COLO668 (cell line): Measurements from ENCODE around the gene NEK10.

Experiments used
- DNase-seq: peaks from one replicate; lab custom pipeline; 2025; ENCODE audit not compliant: unreplicated experiment; lab: John Stamatoyannopoulos, UW

The NEK10 gene

DNA sequence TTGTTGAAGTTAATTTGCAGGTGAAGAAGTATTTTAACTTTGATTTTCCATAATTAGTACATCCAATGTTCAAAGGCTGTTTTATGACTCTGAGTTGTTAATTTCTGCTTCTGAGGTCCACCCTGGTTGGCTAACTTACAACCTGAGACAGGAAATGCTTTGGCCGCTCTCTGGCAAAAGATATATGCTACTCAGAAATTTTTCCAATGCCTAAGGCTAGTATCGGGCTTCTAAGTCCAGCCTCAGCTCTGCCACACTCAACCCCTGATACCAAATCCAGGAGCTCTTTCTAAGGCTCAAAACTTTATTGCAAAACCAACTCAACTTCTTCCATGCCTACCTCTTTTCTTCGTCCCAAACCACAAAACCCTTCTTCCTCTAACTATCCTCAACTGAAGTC, 192.9 kb downstream of the NEK10 start:
- no peak for DNase-seq

DNA sequence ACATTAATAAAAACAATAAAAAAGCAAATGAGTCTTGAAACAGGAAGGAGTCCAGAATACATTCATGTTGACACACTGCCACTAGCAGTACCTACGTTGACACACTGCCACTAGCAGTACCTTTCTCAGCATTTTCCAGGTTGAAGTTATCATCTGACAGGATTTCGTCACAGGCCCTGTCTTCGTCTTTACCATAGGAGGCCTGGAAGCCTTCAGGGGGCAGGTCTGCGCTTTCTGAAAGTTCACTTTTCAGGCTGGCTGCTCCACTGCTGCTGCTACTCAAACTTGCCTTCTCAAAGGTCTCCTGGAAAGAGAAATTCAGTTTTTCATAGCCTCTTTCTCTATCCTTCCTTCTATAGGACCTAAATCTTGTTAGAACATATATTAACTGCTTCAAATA, 194.7 kb downstream of the NEK10 start:
- DNase-seq = no peak

DNA sequence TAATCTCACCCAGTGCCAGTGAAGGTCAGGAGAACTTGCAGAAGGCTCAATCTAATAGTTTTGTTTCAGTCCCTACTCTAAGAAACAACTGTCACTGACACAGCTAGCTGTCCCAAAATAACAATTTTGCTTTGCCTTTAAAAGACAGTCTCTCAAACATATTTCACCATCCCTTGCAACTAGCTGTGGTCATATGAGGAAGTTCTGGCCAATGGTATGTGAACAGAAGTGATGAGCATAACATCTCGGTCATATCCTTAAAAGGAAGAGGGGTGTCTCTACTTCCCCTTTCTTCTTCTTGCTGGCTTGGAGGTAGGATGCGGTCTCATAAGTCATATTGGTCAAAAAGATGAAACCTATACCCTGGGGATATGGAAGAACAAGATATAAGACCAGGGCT, 198.1 kb downstream of the NEK10 start:
- no peak for DNase-seq

- DNase-seq = no peak
Observed at GRCh38 chr3:27166888-27167287, 202.3 kb downstream of the NEK10 start.

DNA sequence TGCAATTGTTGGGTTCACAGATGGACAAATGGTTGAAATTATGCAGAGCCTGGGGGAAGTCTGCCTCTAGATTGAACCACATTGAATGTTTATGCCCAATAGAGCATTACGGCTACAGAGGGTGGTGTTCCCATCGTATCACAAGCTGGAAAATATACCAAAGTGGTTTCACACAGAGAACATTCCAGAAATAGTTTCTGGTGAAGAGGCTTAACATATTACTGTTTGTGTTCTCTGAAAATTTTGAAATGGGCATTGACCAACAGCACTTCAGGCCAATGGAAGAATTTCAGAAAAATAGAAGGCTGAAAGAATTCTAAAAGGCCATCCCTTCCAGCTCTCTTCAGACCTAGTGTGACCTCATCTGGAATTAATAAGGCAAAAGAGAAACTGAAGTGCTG, 203.9 kb downstream of the NEK10 start:
- no peak for DNase-seq

- DNase-seq = no peak
Observed at GRCh38 chr3:27160779-27161287, 208.3 kb downstream of the NEK10 start.

DNA sequence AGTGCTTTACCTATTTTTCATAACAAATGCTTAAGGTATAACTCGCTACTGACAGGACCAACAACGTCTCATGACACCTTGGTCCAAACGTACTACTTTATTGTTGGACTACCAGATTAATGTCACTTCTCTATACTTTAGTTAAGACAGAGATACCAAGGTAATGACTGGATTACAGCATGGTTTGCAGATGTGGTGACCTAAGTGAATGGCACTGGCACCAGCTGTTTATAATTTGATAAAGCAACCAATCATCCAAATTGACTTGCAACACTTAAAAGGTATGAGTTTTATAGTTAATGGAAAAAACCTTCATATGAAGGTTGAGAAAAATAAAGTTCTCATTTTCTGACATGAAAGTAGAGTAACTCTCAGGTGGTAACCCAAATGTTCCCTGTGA, 209.0 kb downstream of the NEK10 start:
- DNase-seq = no peak

DNA sequence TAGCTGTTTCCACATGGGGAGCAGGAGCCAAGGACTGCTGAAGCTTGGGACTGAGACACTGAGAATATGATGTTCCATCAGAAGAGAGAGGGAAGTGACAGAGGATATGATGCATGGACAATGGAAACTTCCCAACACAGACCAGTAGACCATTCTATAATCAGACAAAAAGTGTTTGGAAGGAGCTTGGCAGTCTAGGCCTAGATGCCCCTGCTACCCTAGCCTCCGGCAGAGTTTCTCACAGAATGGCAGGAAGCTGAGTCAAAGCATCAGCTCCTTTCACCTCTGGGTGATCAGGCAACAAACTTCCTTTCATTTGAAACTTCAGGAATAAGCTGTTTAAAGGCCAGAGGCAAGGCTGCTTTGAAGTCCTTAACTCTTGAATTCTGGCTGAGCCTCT, 222.0 kb downstream of the NEK10 start:
- no peak for DNase-seq

GRCh38 chr3:27146786-27147185, 222.4 kb downstream of the NEK10 start:
- no peak for DNase-seq

DNA sequence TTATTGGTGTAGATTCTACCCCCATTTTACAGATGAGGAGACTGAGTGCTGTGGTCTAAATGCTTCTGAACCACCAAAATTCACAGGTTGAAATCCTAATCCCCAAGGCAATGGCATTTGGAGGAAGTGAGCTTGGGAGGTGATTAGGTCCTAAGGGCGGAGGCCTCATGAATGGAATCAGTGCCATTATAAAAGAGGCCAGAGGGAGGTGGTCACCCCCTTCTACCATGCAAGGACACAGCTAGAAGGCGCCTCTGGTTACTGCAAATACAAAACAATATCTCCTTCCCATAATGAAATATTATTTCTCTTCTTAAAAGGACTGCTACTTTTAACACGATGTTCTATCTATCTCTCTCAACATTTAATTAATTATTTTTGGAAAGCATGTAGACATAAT, 223.5 kb downstream of the NEK10 start:
- no peak for DNase-seq

- no peak for DNase-seq
Observed at GRCh38 chr3:27141668-27142067, 227.5 kb downstream of the NEK10 start.

DNA sequence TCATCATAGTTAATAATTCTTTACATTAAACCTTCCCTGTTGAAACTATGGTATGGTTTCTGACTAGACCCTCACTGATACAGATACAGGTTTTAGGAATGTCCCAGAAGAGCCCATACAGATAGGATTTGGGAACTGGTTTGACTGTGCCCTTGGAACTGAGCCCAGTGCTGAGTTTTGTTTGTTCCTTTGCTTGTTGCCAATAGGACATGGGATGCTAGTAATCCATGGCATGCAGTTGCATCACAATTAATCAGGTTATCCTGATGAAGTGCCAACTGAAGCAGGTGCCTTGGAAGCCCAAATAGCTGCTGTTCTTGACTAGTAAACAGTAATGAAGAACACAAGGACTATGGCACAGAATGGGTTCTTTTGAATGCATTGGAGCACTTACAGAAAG, 230.6 kb downstream of the NEK10 start:
- DNase-seq = no peak

DNA sequence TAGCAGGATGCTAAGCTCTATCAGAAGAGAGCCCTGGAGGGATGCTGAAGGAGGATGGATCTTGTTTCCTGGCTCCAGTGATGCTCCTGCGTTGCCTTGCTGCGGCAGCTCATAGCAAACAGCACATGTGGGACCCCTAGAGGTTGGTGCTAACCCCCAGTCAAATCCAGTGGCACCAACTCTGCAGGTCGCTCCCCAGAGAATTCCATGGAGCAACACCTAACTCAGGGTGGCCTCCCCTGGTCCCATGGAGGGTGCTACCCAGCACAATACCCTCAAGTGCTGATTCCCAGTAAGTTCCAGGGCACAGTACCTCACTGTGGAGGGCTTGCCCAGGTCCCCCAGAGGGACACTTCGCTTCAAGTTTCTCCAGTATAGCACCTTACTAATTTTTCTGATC, 231.2 kb downstream of the NEK10 start:
- DNase-seq = no peak

DNA sequence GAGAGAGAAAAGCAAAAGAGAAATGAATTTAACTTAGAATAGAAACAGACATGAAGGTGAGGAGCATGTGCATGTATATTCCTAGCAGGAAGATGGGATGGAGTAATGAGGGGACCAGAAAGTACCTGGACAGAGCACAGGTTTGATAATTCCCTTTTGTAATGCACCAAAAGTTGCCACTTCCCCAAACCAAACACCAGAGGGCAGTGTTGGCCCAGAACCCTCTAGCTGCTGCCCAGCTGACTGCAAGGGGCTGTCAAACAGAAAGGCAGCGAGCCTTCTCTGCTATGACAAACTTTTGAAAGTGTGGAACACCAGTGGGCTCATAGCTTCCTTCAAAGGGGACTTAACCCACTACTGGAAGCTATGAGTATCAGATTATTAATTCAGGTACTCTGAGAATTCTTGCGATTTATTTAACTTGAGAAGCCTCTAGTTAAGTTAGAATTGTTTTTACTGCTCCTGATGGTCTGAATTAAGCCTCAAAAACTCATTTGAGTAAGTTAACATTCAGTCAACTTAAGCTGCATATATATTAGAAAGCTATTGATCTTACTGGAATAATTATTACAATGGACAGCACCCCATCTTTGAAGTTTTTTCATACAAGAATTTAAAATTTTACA, 234.9 kb downstream of the NEK10 start:
- DNase-seq = peak; percentile 50

DNA sequence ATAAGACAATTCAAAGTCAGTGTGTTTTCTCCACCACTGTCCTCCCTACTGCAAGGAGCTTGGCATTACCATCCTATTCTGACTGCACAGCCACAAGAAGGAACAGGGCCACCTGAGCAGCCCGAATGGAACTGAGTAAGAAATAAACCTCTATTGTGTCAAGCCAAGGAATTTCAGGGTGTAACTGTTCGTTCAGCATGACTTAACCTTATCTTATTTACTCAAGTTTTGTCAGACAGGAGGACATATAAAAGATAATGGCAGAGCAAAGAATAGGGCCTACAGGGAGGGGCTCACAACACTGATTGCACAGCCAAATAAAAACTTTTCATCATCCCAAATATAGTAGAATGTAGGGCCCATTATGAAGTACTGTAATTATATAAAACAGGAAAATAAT, 236.1 kb downstream of the NEK10 start:
- no peak for DNase-seq

DNA sequence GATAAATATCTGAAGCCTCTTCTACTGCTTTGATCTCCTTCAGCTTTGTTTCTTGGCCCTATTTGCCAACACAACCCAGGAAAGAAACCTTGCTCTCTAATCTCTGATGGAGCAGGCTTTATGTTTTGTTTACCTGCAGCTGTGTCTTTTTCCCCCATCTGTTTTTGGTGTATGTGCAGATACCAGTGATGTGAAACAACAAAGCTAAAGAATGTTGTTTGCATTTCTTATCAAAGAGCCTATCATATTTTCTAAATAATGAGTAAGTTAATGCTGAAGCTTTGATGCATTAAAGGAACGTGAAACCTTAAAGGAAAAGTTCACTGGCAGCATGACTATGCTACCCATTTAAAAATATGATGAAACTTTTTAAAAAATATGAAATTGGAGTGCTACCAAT, 238.4 kb downstream of the NEK10 start:
- DNase-seq = no peak

DNA sequence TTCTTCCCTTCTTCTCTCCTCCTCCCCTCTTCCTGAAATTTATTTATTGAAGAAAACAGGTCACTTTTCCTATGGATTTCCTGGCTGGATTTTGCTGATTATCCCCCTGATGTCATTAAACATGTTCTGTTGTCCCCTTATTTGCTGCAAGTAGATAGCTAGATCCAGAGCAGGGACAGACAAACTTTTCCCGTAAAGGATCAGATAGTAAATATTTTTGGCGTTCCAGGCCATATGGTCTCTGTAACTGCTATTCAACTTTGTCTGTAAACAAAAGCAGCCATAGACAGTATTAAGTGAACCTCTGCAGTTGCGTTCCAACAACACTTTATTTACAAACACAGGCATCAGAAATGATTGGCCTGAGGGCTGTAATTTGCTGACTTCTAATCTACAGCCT, 241.3 kb downstream of the NEK10 start:
- DNase-seq = no peak

DNA sequence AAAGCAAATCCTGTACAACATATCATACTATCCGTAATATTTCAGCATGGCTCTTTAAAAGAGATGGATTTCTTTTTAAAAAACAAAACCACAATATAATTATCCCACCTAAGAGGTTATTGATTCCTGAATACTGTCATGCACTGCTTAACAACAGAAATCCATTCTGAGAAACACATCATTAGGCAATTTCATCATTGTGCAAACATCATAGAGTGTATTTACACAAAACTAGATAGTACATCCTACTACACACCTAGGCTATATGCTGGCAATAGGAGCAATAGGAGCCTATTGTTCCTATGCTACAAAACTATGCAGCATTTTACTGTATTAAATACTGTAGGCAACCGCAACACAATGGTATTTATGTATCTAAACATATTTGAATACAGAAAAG, 242.0 kb downstream of the NEK10 start:
- no peak for DNase-seq

- no peak for DNase-seq
Observed at GRCh38 chr3:27125821-27126501, 243.2 kb downstream of the NEK10 start.

GRCh38 chr3:27119639-27120038, 249.5 kb downstream of the NEK10 start:
- DNase-seq = no peak

- no peak for DNase-seq
Observed at GRCh38 chr3:27115352-27115751, 253.8 kb downstream of the NEK10 start.

DNA sequence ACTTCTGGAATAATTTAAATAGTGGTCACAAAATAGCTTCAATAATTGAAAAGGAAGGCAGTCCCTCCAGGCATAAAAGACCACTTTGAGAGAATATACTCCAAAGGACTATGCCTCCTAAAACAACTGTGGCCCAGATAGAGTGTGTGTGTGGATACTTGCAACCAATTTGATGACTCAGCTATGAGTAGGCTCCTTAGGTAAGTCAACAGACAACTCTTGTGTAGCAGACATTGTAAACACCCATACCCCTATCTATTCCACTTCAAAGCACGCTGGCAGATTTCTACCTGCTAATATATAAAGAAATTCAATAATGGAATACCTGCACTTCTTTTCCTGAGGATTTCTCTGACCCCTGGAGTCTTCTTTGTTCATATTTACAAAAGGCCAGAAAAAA, 254.5 kb downstream of the NEK10 start:
- no peak for DNase-seq

DNA sequence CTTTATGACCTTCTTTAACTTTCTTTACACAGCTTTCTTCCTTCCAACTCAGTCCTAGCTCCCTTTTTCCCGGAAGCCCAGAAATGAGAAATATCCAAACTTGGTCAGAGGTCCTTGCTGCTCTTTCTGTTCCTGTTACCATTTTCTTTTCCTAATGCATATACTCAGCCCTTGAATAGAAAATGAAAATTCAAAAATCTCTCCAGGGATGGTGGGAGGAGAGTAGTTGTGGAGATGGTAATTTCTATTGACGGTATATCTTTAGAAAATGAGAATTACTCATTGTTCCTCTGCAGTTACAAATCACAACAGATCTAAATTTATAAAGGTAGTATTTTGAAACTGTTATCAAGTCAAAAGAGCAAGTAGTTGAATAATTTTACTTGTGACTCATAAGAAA, 255.1 kb downstream of the NEK10 start:
- DNase-seq = no peak
